Activated naive CD4-positive, alpha-beta T cell treated with anti-CD3 and anti-CD28 coated beads, Interleukin-2, amount 50 U/mL, for 16 hours (primary cell): Measurements from ENCODE around the gene ATP2B2.

Source experiments
- DNase-seq: peaks from one replicate; pipeline ENCODE4 v3.0.0-alpha.2; 2020

ATP2B2 gene

GRCh38 chr3:10356461-10356981, 148.9 kb downstream of the ATP2B2 start:
- DNase-seq = no peak

- DNase-seq = no peak
Observed at GRCh38 chr3:10354361-10355015, 150.9 kb downstream of the ATP2B2 start.

- DNase-seq = no peak
Observed at GRCh38 chr3:10353661-10354360, 151.6 kb downstream of the ATP2B2 start.

GRCh38 chr3:10353160-10353559, 152.2 kb downstream of the ATP2B2 start:
- DNase-seq = no peak

- DNase-seq = no peak
Observed at GRCh38 chr3:10352146-10352911, 153.1 kb downstream of the ATP2B2 start.

GRCh38 chr3:10351013-10351735, 154.2 kb downstream of the ATP2B2 start:
- no peak for DNase-seq

GRCh38 chr3:10350324-10350985, 154.9 kb downstream of the ATP2B2 start:
- no peak for DNase-seq

GRCh38 chr3:10349801-10350200, 155.6 kb downstream of the ATP2B2 start:
- no peak for DNase-seq

GRCh38 chr3:10348404-10348721, 157.0 kb downstream of the ATP2B2 start:
- DNase-seq = no peak

GRCh38 chr3:10347648-10348403, 157.6 kb downstream of the ATP2B2 start:
- no peak for DNase-seq

GRCh38 chr3:10345911-10346310, 159.5 kb downstream of the ATP2B2 start:
- no peak for DNase-seq

- no peak for DNase-seq
Observed at GRCh38 chr3:10344944-10345575, 160.3 kb downstream of the ATP2B2 start.

GRCh38 chr3:10344147-10344943, 161.0 kb downstream of the ATP2B2 start:
- peak; percentile 57 for DNase-seq

GRCh38 chr3:10343526-10343925, 161.9 kb downstream of the ATP2B2 start:
- DNase-seq = no peak

GRCh38 chr3:10342781-10343180, 162.6 kb downstream of the ATP2B2 start:
- no peak for DNase-seq

GRCh38 chr3:10341901-10342398, 163.4 kb downstream of the ATP2B2 start:
- DNase-seq = no peak

- DNase-seq = no peak
Observed at GRCh38 chr3:10340476-10340875, 164.9 kb downstream of the ATP2B2 start.

GRCh38 chr3:10340046-10340445, 165.3 kb downstream of the ATP2B2 start:
- DNase-seq = no peak

- DNase-seq = no peak
Observed at GRCh38 chr3:10339376-10339955, 165.9 kb downstream of the ATP2B2 start.
